GM23338 (cell line): Measurements from ENCODE around the gene EBI3. TPM values are rescaled to one million over a fixed set of nuclear protein-coding genes. Genes with fewer than 3 reads are reported as not detected.

ENCODE experiments used
- ATAC-seq: fragments of 200-7000 bp; cut with Tn5 transposase; 3 replicates; pipeline ENCODE4 v1.9.1; 2020
- DNase-seq: peaks from one replicate; pipeline ENCODE4 v3.0.0-alpha.2; 2015; ENCODE audit warnings: low spot score
- H2AFZ ChIP-seq: fragments of 200-600 bp; sonication (generic); 2 replicates; pipeline ENCODE4 v1.8.0; 2016; ENCODE audit warnings: antibody characterized with exemption, mild to moderate bottlenecking, moderate library complexity
- H3F3A ChIP-seq: fragments of 200-600 bp; sonication (generic); replicated peaks from 2 replicates; pipeline ENCODE4 v1.8.0; 2017; ENCODE audit warnings: antibody characterized with exemption, mixed run types, low read depth
- H3K27ac ChIP-seq: fragments of 200-600 bp; sonication (generic); 2 replicates; pipeline ENCODE4 v1.6.1; 2016; ENCODE audit warnings: low read depth
- H3K27me3 ChIP-seq: fragments of 200-600 bp; sonication (generic); 2 replicates; pipeline ENCODE4 v1.8.0; 2016; ENCODE audit warnings: mild to moderate bottlenecking, mixed run types, moderate library complexity; ENCODE audit not compliant: insufficient read depth
- H3K36me3 ChIP-seq: fragments of 200-600 bp; sonication (generic); 2 replicates; pipeline ENCODE4 v1.8.0; 2016; ENCODE audit warnings: mild to moderate bottlenecking; ENCODE audit not compliant: insufficient read depth
- H3K4me1 ChIP-seq: fragments of 200-600 bp; sonication (generic); 2 replicates; pipeline ENCODE4 v1.8.0; 2016; ENCODE audit warnings: mild to moderate bottlenecking, moderate library complexity; ENCODE audit not compliant: insufficient read depth
- H3K4me2 ChIP-seq: fragments of 200-600 bp; sonication (generic); 2 replicates; pipeline ENCODE4 v1.7.1; 2017; ENCODE audit warnings: mixed run types
- H3K4me3 ChIP-seq: fragments of 200-600 bp; sonication (generic); 2 replicates; pipeline ENCODE4 v1.6.1; 2016; ENCODE audit warnings: mixed run types
- H3K79me2 ChIP-seq: fragments of 200-600 bp; sonication (generic); replicated peaks from 2 replicates; pipeline ENCODE4 v1.8.0; 2017; ENCODE audit warnings: mild to moderate bottlenecking; ENCODE audit not compliant: insufficient read depth
- H3K9me2 ChIP-seq: fragments of 200-600 bp; sonication (generic); 2 replicates; pipeline ENCODE4 v1.8.0; 2017; ENCODE audit not compliant: insufficient read depth
- H4K20me1 ChIP-seq: fragments of 200-600 bp; sonication (generic); replicated peaks from 2 replicates; pipeline ENCODE4 v1.8.0; 2017; ENCODE audit warnings: mild to moderate bottlenecking; ENCODE audit not compliant: insufficient read depth
- H3K27ac Mint-ChIP-seq: 2 replicates; pipeline ENCODE4 v1.8.0; 2020; ENCODE audit warnings: inconsistent platforms, mild to moderate bottlenecking, moderate library complexity, mixed read lengths
- H3K27me3 Mint-ChIP-seq: 3 replicates; pipeline ENCODE4 v1.8.0; 2022; ENCODE audit warnings: low read depth, mild to moderate bottlenecking, moderate library complexity, mixed read lengths, inconsistent platforms; ENCODE audit not compliant: insufficient read depth, poor library complexity
- H3K36me3 Mint-ChIP-seq: 3 replicates; pipeline ENCODE4 v1.8.0; 2021; ENCODE audit warnings: low read depth, mild to moderate bottlenecking, inconsistent platforms, moderate library complexity, mixed read lengths
- H3K4me1 Mint-ChIP-seq: 3 replicates; pipeline ENCODE4 v1.8.0; 2020; ENCODE audit warnings: mild to moderate bottlenecking, inconsistent platforms, mixed read lengths
- H3K4me3 Mint-ChIP-seq: 3 replicates; pipeline ENCODE4 v1.8.0; 2021; ENCODE audit warnings: moderate library complexity, mild to moderate bottlenecking, inconsistent platforms, mixed read lengths
- H3K9me3 Mint-ChIP-seq: 3 replicates; pipeline ENCODE4 v1.8.0; 2020; ENCODE audit warnings: moderate library complexity, mild to moderate bottlenecking, inconsistent platforms, mixed read lengths
- CREB1 ChIP-seq: fragments of 250-450 bp; sonication (Bioruptor Pico); IDR thresholded peaks from 2 replicates; pipeline ENCODE4 v1.5.0; 2020; ENCODE audit warnings: low read depth, mild to moderate bottlenecking, moderate library complexity
- CTCF ChIP-seq, 2 experiments: fragments of 200-600 bp in 1 of 2; sonication (generic) in 1 of 2; conservative IDR thresholded peaks; 2 replicates each; pipeline versions ENCODE4 v1.5.1 to v1.6.1; 2016 to 2017; ENCODE audit warnings: antibody characterized with exemption in 2 of 2, low read depth in 2 of 2, mild to moderate bottlenecking in 2 of 2, moderate library complexity in 1 of 2
- EZH2 ChIP-seq: fragments of 200-600 bp; sonication (generic); IDR thresholded peaks from one replicate; pipeline ENCODE4 v1.8.0; 2017; ENCODE audit warnings: antibody characterized with exemption, mild to moderate bottlenecking, low read depth; ENCODE audit not compliant: unreplicated experiment
- EZH2phosphoT487 ChIP-seq: fragments of 200-600 bp; sonication (generic); IDR thresholded peaks from one replicate; pipeline ENCODE4 v1.8.1; 2018; ENCODE audit warnings: antibody characterized with exemption; ENCODE audit not compliant: unreplicated experiment
- JUNB ChIP-seq: IDR thresholded peaks from one replicate; pipeline ENCODE4 v1.6.1; 2016; ENCODE audit warnings: antibody characterized with exemption; ENCODE audit not compliant: unreplicated experiment
- NANOG ChIP-seq: IDR thresholded peaks from 2 replicates; pipeline ENCODE4 v1.6.1; 2016; ENCODE audit warnings: antibody characterized with exemption, borderline replicate concordance
- REST ChIP-seq: IDR thresholded peaks from one replicate; pipeline ENCODE4 v1.6.1; 2018; ENCODE audit warnings: antibody characterized with exemption; ENCODE audit not compliant: unreplicated experiment
- ZNF114 ChIP-seq: fragments of 250-450 bp; sonication (Bioruptor Pico); IDR thresholded peaks from 2 replicates; pipeline ENCODE4 v1.5.0; 2020; ENCODE audit warnings: mild to moderate bottlenecking, moderate library complexity
- ZNF331 ChIP-seq: fragments of 250-450 bp; sonication (Bioruptor Pico); IDR thresholded peaks from 2 replicates; pipeline ENCODE4 v1.5.0; 2020; ENCODE audit warnings: low read depth, mild to moderate bottlenecking, moderate library complexity
- polyA plus RNA-seq: library from polyadenylated mRNA; unstranded; fragments of >200 nt; fragmentation: Nextera tagmentation; extraction: Ambion mirVana; gene quantifications from 2 replicates; pipeline ENCODE4 v1.2.1, GENCODE V29; 2016
- total RNA-seq: library from RNA; depleted of rRNA; stranded (reverse); fragments of >200 nt; shearing (Covaris generic); gene quantifications from 2 replicates; pipeline ENCODE4 v1.2.3, GENCODE V29; 2014
- TF ChIP-seq, protein P1 (sequence below): fragments of 250-450 bp; sonication (Bioruptor Pico); IDR thresholded peaks from 2 replicates; pipeline ENCODE4 v1.5.0; 2020; ENCODE audit warnings: mild to moderate bottlenecking, moderate library complexity

EBI3 gene
- total and polyA plus RNA-seq, 2 experiments from 2014 or later: 0.52 to 1.4 TPM

DNA sequence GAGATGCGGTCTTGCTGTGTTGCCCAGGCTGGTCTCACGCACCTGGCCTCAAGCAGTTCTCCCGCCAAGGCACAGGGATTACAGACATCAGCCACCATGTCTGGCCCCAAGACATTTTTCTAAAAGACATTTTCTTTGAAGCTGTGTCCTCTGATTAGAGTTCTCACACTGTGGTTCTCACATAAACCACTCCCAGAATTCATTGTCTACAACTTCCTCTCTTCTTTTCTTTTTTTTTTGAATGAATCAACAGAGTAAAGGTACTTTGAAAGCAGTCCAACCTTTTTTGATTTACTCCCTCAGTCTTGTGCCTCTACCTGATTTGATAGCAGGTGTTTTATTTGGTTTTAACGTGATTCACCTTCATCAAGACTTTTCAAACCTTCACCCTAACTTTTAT, 35.5 kb downstream of the EBI3 start:
- Histone ChIP-seq H4K20me1 (no peaks in the 10 kb centered on the region; the same call in 1 of the 2 replicates), H3K4me1 (no peaks in the 10 kb centered on the region), H2AFZ (no peak overlapping the region), H3K4me3 (no peak overlapping the region), H3K36me3 (no peaks in the 10 kb centered on the region; the same call in 1 of the 2 replicates), H3K79me2 (no peaks in the 10 kb centered on the region), H3K27me3 (no peaks in the 10 kb centered on the region), H3K4me2 (no peak overlapping the region), H3K9me2 (no peaks in the 10 kb centered on the region), H3K27ac (no peak overlapping the region), H3F3A (no peaks in the 10 kb centered on the region; the same call in 1 of the 2 replicates)
- Mint-ChIP-seq H3K36me3 (peaks cover 36% of the 10 kb centered on the region), H3K4me3 (no peak overlapping the region), H3K4me1 (0 out of 3 replicates have a peak, but pooled peaks cover 3% of the 10 kb centered on the region), H3K9me3 (no peaks in the 10 kb centered on the region), H3K27ac (no peak overlapping the region), H3K27me3 (peaks cover 13% of the 10 kb centered on the region)
- TF ChIP-seq ZNF331 (CRISPR knock-in tag) (no peak), EZH2phosphoT487 (no peak), CTCF (conservative IDR thresholded peaks at IDR 0.05; ENCODE audit: low read depth in 2 of 2) (no peak), REST (no peak), NANOG (no peak), CREB1 (CRISPR knock-in tag) (no peak), ZNF114 (no peak), JUNB (no peak), EZH2 (no peak)
- TF ChIP-seq, protein P1, sequence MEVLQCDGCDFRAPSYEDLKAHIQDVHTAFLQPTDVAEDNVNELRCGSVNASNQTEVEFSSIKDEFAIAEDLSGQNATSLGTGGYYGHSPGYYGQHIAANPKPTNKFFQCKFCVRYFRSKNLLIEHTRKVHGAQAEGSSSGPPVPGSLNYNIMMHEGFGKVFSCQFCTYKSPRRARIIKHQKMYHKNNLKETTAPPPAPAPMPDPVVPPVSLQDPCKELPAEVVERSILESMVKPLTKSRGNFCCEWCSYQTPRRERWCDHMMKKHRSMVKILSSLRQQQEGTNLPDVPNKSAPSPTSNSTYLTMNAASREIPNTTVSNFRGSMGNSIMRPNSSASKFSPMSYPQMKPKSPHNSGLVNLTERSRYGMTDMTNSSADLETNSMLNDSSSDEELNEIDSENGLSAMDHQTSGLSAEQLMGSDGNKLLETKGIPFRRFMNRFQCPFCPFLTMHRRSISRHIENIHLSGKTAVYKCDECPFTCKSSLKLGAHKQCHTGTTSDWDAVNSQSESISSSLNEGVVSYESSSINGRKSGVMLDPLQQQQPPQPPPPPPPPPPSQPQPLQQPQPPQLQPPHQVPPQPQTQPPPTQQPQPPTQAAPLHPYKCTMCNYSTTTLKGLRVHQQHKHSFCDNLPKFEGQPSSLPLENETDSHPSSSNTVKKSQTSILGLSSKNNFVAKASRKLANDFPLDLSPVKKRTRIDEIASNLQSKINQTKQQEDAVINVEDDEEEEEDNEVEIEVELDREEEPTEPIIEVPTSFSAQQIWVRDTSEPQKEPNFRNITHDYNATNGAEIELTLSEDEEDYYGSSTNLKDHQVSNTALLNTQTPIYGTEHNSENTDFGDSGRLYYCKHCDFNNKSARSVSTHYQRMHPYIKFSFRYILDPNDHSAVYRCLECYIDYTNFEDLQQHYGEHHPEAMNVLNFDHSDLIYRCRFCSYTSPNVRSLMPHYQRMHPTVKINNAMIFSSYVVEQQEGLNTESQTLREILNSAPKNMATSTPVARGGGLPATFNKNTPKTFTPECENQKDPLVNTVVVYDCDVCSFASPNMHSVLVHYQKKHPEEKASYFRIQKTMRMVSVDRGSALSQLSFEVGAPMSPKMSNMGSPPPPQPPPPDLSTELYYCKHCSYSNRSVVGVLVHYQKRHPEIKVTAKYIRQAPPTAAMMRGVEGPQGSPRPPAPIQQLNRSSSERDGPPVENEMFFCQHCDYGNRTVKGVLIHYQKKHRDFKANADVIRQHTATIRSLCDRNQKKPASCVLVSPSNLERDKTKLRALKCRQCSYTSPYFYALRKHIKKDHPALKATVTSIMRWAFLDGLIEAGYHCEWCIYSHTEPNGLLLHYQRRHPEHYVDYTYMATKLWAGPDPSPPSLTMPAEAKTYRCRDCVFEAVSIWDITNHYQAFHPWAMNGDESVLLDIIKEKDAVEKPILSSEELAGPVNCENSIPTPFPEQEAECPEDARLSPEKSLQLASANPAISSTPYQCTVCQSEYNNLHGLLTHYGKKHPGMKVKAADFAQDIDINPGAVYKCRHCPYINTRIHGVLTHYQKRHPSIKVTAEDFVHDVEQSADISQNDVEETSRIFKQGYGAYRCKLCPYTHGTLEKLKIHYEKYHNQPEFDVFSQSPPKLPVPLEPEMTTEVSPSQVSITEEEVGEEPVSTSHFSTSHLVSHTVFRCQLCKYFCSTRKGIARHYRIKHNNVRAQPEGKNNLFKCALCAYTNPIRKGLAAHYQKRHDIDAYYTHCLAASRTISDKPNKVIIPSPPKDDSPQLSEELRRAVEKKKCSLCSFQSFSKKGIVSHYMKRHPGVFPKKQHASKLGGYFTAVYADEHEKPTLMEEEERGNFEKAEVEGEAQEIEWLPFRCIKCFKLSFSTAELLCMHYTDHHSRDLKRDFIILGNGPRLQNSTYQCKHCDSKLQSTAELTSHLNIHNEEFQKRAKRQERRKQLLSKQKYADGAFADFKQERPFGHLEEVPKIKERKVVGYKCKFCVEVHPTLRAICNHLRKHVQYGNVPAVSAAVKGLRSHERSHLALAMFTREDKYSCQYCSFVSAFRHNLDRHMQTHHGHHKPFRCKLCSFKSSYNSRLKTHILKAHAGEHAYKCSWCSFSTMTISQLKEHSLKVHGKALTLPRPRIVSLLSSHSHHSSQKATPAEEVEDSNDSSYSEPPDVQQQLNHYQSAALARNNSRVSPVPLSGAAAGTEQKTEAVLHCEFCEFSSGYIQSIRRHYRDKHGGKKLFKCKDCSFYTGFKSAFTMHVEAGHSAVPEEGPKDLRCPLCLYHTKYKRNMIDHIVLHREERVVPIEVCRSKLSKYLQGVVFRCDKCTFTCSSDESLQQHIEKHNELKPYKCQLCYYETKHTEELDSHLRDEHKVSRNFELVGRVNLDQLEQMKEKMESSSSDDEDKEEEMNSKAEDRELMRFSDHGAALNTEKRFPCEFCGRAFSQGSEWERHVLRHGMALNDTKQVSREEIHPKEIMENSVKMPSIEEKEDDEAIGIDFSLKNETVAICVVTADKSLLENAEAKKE: no peak
- DNase-seq (no peak), ATAC-seq (no peak)
